Activated naive CD8-positive, alpha-beta T cell treated with anti-CD3 and anti-CD28 coated beads for 36 hours (primary cell): ENCODE results near the gene EXOC4. TPM values are rescaled to one million over a fixed set of nuclear protein-coding genes. Genes with fewer than 3 reads are reported as not detected.

Experiments
- DNase-seq: peaks from one replicate; pipeline ENCODE4 v3.0.0; 2021
- H3K27ac Mint-ChIP-seq: one replicate; pipeline ENCODE4 v1.8.0; 2022; ENCODE audit warnings: mild to moderate bottlenecking, moderate library complexity, mixed read lengths
- H3K27me3 Mint-ChIP-seq: one replicate; pipeline ENCODE4 v1.8.0; 2022; ENCODE audit warnings: mild to moderate bottlenecking, mixed read lengths
- H3K36me3 Mint-ChIP-seq: one replicate; pipeline ENCODE4 v1.8.0; 2021; ENCODE audit warnings: mild to moderate bottlenecking, mixed read lengths
- H3K4me1 Mint-ChIP-seq: one replicate; pipeline ENCODE4 v1.8.0; 2021; ENCODE audit warnings: mixed read lengths
- H3K4me3 Mint-ChIP-seq: one replicate; pipeline ENCODE4 v1.8.0; 2022; ENCODE audit warnings: mild to moderate bottlenecking, moderate library complexity, mixed read lengths
- H3K9me3 Mint-ChIP-seq: one replicate; pipeline ENCODE4 v1.8.0; 2022; ENCODE audit warnings: mixed read lengths
- total RNA-seq, 2 experiments: library from RNA; stranded (reverse); gene quantifications; one replicate each; pipeline ENCODE4 v1.2.3, GENCODE V29; 2021

The EXOC4 gene
- total RNA-seq, 2 experiments from 2014 or later = 41.7 to 45.7 TPM

DNA sequence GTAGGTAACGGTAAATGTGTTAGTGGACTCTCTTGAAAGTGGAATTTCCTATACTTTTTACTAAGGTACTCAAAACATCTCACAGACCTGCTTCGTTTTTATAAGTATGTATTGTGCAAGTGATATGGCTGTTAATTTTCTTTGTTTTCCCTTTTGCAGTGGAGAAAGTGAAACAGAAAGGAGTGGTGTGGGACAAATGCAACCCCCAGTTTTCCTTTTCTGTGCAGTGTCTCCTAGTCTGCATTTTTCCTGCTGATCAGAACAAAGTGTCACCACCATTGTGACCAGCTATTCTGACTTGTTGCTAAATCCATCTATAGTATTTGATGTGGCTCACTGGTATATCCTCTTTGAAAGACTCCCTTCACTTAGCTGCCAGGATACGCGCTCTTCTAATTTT is 410.0 kb downstream of the EXOC4 start:
- no peak for DNase-seq
- Mint-ChIP-seq H3K9me3 (no peaks in the 10 kb centered on the region), H3K4me3 (no peak overlapping the region), H3K4me1 (peaks cover 10% of the 10 kb centered on the region), H3K36me3 (peaks cover 16% of the 10 kb centered on the region), H3K27ac (no peak overlapping the region), H3K27me3 (no peaks in the 10 kb centered on the region)

DNA sequence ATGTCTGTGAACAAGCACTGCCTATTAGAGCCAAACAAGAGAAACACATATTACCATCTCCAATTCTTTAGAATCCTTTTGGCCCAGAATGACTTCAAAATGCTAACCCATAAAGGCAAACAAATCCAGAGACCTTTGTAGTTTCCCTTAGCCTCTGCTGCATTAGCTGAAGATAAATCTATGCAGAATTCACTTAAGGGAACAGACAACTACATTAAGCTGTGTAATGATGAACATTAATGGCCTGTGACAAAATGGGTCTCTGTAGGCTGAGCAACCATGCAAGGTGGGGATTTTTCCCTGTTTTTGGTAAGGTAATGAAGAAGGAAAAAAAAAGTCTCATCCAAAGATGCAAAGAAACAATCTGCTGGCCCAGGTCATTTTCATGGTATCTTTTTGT is 411.6 kb downstream of the EXOC4 start:
- no peaks in the 10 kb centered on the region for H3K9me3 Mint-ChIP-seq
- peaks cover 6% of the 10 kb centered on the region for H3K4me1 Mint-ChIP-seq
- peaks cover 16% of the 10 kb centered on the region for H3K36me3 Mint-ChIP-seq
- no peak for DNase-seq
- H3K27ac Mint-ChIP-seq = no peak overlapping the region
- no peaks in the 10 kb centered on the region for H3K27me3 Mint-ChIP-seq
- H3K4me3 Mint-ChIP-seq = no peak overlapping the region

DNA sequence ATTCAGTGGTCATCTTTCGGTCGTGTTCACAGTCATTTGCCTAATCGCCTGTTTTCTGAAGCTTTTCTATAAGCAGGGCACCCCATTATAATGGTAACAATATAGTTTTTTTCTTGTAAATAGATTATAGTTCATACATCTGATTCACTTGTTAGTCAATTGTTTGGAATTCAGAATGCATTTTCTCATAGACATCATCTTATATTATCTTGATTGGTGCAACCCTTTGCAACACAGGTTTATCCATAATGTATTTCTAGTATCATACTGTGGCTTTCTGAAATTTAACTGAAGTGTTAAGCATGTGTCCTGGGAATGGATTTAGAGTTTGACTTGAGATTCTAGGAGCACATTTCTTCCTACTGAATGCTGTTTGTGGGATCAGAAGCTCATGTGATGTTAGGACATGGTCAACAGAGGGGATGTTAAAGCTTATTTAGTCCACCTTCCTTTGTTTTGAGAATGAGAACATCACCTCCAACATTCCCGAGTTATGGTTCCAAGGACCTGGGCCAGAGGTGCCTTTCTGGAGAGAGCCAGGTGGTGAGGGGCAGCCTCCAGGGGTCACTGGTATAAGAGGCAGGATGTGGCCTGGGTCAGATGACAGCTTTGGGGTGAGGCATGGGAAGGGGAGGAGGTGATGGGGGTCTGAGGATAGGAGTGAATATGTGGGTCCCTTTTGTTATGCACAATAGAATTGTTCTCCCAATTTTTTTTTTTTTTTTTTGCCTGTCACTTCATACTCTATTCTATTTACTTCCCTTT is 415.6 kb downstream of the EXOC4 start:
- no peak overlapping the region for H3K27ac Mint-ChIP-seq
- DNase-seq = no peak
- no peaks in the 10 kb centered on the region for H3K9me3 Mint-ChIP-seq
- H3K36me3 Mint-ChIP-seq = peaks cover 11% of the 10 kb centered on the region
- no peaks in the 10 kb centered on the region for H3K27me3 Mint-ChIP-seq
- H3K4me1 Mint-ChIP-seq = no peaks in the 10 kb centered on the region
- H3K4me3 Mint-ChIP-seq = no peak overlapping the region

GRCh38 chr7:133669061-133669455 is 416.2 kb downstream of the EXOC4 start:
- H3K36me3 Mint-ChIP-seq = peaks cover 6% of the 10 kb centered on the region
- H3K9me3 Mint-ChIP-seq = no peaks in the 10 kb centered on the region
- H3K4me1 Mint-ChIP-seq = no peaks in the 10 kb centered on the region
- H3K4me3 Mint-ChIP-seq = no peak overlapping the region
- no peaks in the 10 kb centered on the region for H3K27me3 Mint-ChIP-seq
- no peak for DNase-seq
- no peak overlapping the region for H3K27ac Mint-ChIP-seq

- Mint-ChIP-seq H3K27me3 (no peaks in the 10 kb centered on the region), H3K4me1 (no peaks in the 10 kb centered on the region), H3K9me3 (no peaks in the 10 kb centered on the region), H3K36me3 (peaks cover 2% of the 10 kb centered on the region), H3K27ac (no peak overlapping the region), H3K4me3 (no peak overlapping the region)
- DNase-seq = no peak
Observed at GRCh38 chr7:133670250-133670649, 417.4 kb downstream of the EXOC4 start.

DNA sequence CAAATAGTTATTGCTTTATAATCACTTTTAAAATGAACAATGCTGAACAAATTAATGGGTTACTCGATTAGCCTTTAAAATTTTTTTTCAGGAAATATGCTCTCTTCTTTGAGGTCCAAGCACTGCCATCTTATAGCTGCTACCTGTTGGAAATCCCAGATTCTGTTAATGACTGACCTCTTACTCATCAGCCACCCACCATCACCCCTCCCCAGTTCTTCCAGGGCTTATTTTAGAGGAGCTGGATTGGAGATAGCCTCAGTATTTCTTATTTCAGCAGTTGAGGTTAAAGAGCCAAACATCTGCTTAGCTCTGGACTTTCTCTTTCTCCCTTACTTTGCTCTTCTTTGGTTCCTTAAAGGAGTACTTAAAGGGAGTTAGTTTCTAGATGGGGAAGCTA is 420.0 kb downstream of the EXOC4 start:
- H3K4me3 Mint-ChIP-seq = no peak overlapping the region

DNA sequence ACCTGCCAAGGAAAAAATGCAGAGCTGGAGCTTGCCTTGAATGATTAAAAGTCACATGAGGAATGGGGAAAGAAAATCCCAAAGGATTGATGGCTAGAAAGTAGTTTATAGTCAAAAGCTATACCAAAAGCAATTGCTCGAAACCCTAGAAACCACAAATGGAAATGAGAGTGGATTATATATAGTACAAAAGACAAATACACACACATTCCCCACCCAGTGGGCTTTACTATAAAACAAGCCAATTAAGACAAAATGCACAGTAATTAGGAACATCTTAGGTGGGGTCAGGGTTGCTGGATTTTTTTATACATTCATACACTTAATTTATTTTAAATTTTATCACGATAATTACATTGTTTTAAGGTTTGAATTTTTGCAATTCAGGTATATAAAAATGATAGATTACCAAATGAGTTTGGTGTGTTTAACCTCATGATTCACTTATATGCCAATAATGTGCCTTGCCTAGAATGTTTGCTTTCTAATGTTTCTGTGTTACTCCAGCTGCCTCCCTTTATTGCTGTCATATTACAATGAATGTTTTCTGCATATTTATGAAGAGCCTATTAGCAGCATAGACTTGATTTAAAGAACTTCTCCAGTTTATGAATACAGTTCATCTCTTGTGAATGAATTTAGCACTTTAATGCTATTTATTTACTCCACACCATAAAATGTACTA is 421.3 kb downstream of the EXOC4 start:
- Mint-ChIP-seq H3K4me3 (no peak overlapping the region), H3K27me3 (no peaks in the 10 kb centered on the region), H3K27ac (no peak overlapping the region), H3K4me1 (no peaks in the 10 kb centered on the region), H3K36me3 (peaks cover 3% of the 10 kb centered on the region), H3K9me3 (no peaks in the 10 kb centered on the region)
- no peak for DNase-seq

More for the DNA sequence above, 420.0 kb downstream of the EXOC4 start:
- H3K4me1 Mint-ChIP-seq = no peaks in the 10 kb centered on the region
- H3K9me3 Mint-ChIP-seq = no peaks in the 10 kb centered on the region
- H3K27ac Mint-ChIP-seq = no peak overlapping the region
- H3K27me3 Mint-ChIP-seq = no peaks in the 10 kb centered on the region
- H3K36me3 Mint-ChIP-seq = peaks cover 2% of the 10 kb centered on the region
- DNase-seq = no peak

GRCh38 chr7:133675510-133676218 is 422.8 kb downstream of the EXOC4 start:
- Mint-ChIP-seq H3K27ac (no peak overlapping the region), H3K4me3 (no peak overlapping the region), H3K27me3 (no peaks in the 10 kb centered on the region), H3K36me3 (peaks cover 9% of the 10 kb centered on the region), H3K4me1 (no peaks in the 10 kb centered on the region), H3K9me3 (no peaks in the 10 kb centered on the region)
- DNase-seq = no peak

GRCh38 chr7:133676805-133677370 is 424.0 kb downstream of the EXOC4 start:
- Mint-ChIP-seq H3K27me3 (no peaks in the 10 kb centered on the region), H3K27ac (no peak overlapping the region), H3K36me3 (peaks cover 7% of the 10 kb centered on the region), H3K4me3 (no peak overlapping the region), H3K9me3 (no peaks in the 10 kb centered on the region), H3K4me1 (no peaks in the 10 kb centered on the region)
- no peak for DNase-seq

GRCh38 chr7:133678137-133678814 is 425.4 kb downstream of the EXOC4 start:
- no peaks in the 10 kb centered on the region for H3K27me3 Mint-ChIP-seq
- no peak for DNase-seq
- H3K27ac Mint-ChIP-seq = no peak overlapping the region
- peaks cover 15% of the 10 kb centered on the region for H3K36me3 Mint-ChIP-seq
- no peak overlapping the region for H3K4me3 Mint-ChIP-seq
- H3K9me3 Mint-ChIP-seq = no peaks in the 10 kb centered on the region
- peaks cover 3% of the 10 kb centered on the region for H3K4me1 Mint-ChIP-seq

DNA sequence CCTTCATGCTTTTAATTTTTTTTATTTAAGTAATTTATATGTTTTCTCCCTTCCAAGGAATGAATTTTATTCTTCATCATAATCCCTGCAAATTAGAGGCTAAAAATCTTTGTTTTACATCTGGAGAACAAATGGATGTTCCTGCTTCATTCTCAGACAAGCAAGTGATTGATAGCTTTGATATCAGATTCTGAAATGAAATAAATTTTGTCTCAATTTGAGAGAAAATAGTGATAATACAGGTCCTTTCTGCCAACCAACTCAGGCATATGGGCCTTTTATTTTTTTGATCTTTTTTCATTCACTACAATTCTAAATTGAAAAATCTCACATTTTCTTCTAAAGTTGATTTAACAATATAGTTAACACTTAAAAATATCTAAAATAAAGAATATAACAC is 427.1 kb downstream of the EXOC4 start:
- Mint-ChIP-seq H3K36me3 (peaks cover 20% of the 10 kb centered on the region), H3K27ac (no peak overlapping the region), H3K27me3 (no peaks in the 10 kb centered on the region), H3K4me1 (peaks cover 3% of the 10 kb centered on the region), H3K9me3 (no peaks in the 10 kb centered on the region), H3K4me3 (no peak overlapping the region)
- no peak for DNase-seq

GRCh38 chr7:133681529-133681928 is 428.7 kb downstream of the EXOC4 start:
- no peak for DNase-seq
- peaks cover 3% of the 10 kb centered on the region for H3K4me1 Mint-ChIP-seq
- peaks cover 26% of the 10 kb centered on the region for H3K36me3 Mint-ChIP-seq
- H3K27ac Mint-ChIP-seq = no peak overlapping the region
- no peaks in the 10 kb centered on the region for H3K27me3 Mint-ChIP-seq
- H3K9me3 Mint-ChIP-seq = no peaks in the 10 kb centered on the region
- no peak overlapping the region for H3K4me3 Mint-ChIP-seq

- no peak overlapping the region for H3K4me3 Mint-ChIP-seq
- peaks cover 3% of the 10 kb centered on the region for H3K4me1 Mint-ChIP-seq
- no peaks in the 10 kb centered on the region for H3K9me3 Mint-ChIP-seq
- H3K36me3 Mint-ChIP-seq = peaks cover 29% of the 10 kb centered on the region
- H3K27me3 Mint-ChIP-seq = no peaks in the 10 kb centered on the region
- DNase-seq = peak; percentile 4
- no peak overlapping the region for H3K27ac Mint-ChIP-seq
Observed at GRCh38 chr7:133682364-133683181, 429.7 kb downstream of the EXOC4 start.

DNA sequence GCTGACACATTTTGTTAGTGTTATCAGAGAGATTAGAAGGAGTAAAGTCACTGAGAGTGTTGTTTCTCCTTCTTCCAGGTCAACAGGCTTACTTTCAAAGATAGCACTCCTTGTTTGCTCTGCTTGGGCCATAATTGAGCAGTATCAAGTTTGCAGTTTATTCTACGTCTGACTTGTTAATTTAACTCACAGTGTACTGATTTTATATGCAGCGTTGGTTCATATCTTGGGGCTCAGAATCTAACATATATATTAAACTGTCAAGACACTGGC is 430.2 kb downstream of the EXOC4 start:
- peaks cover 3% of the 10 kb centered on the region for H3K4me1 Mint-ChIP-seq
- H3K9me3 Mint-ChIP-seq = no peaks in the 10 kb centered on the region
- no peak for DNase-seq
- no peaks in the 10 kb centered on the region for H3K27me3 Mint-ChIP-seq
- H3K36me3 Mint-ChIP-seq = peaks cover 29% of the 10 kb centered on the region
- H3K27ac Mint-ChIP-seq = no peak overlapping the region
- no peak overlapping the region for H3K4me3 Mint-ChIP-seq
